Tongue (tissue), 2 donors: ENCODE measurements around the gene CDH15. TPM values are rescaled to one million over a fixed set of nuclear protein-coding genes. Genes with fewer than 3 reads are reported as not detected.
"Not testable (repeated sequence)": the region's sequence is repeated elsewhere in the genome, so short reads cannot be mapped to it uniquely, and the experiment has no call there.

ENCODE experiments used
- DNase-seq: peaks from one replicate; pipeline ENCODE4 v3.0.0-alpha.2; 2015
- total RNA-seq: library from RNA; depleted of rRNA; stranded (reverse); fragments of >200 nt; gene quantifications from one replicate; pipeline ENCODE4 v1.2.3, GENCODE V29; 2014

CDH15 gene
- total RNA-seq, 1 donor from 2014 or later, result 72.0 TPM

DNA sequence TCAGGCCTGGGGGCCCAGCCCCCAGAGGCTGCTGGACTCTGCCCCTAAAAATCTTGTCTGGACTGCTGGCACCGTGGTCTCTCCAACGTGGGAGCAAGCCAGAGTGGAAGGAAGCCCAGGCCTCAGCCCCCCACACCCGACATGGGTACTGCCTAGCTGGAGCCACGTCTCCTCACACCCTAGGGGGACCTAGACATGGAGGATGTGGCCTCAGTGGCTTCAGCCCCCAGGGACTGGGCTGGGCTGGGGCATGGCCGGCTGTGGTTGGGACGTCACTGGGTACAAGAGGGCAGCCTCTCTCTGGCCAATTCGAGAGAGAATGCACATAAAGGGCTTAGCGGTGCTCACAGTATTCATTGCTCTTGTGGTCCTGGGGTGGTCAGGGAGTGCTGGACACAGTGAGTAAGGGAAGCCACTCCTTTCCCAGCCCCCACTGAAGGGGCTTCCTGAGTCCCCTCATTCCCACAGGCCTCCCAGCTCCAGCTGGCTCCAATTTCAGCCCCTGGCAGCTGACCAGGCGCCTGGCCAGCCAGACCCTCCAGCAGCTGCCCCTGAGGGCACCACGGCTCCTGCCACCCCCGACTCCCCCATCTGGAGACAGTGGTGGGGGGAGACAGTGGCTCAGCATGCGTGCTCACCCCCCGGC, 1.1 kb downstream of the CDH15 start:
- peak; percentile 81 for DNase-seq

DNA sequence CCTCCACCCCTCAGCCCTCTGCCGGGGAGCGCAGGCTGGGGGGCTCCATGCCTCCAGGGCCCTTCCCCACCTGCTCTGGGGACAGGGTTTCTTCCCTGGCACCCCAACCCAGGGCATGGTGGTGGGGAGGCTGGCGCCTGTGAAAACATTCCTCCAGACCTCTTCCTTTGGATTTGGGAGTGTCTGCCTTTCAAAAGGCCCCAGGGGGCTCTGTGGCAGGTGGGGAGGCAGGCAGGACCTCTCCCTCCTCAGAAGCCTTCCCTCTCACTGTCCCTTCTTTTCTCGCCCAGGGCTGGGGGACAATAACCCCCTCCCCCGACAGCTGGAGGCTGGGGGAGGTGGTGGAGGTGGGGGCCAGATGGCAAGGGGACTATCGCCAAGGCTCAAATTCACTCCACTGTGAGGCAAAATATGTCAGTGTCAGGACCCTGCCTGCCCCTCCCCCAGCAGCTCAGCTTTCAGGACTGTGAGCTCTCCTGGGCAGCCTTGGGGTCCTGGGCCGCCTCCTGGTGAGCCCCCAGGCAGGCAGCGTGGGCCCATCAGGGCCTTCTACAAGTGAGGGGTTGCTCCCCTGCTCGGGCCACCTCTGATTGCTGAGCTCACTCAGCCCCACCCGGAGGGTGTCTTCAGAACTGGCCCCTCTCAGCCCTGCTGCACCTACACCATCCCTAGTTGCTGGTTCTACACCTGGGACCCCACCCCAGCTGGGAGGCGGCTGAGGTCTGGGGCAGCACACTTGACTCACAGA, 1.8 kb downstream of the CDH15 start:
- peak; percentile 76 for DNase-seq

DNA sequence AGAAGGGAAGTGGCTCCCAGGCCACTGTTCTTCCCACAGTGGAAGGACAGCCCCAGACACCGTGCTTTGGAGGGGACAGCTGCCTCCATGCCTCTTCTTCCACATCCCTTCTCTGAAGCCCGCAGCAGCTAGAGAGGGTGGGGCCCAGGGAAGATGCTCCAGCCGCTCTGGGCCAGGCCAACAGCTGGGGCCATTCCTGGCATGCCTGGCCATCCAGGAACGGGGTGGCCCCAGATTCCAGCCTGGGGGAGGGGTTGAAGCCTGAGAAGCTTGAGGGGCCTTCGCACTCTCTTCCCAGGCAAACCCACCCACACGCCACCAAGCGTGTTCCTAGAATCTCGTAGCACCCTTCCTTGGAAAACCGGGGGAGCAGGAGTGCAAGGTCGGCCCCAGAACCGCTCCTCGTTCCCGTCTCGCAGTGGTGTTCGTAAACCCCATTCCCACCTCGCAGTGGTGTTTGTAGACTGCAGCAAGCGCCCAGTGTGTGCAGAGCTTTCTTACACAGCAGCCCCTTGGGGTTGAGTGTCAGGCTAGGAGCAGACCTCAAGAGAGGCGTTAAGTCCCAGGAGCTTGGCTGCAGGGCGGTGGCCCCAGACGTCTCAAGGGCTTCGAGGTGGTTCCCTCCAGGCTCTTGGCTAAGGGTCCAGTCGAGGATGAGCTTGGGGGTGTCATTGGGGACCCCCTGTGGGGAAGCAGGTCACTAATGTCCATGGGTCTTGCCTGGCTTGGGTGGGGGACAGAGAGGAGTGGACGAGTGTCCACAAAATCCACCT, 2.7 kb downstream of the CDH15 start:
- peak; percentile 88 for DNase-seq

DNA sequence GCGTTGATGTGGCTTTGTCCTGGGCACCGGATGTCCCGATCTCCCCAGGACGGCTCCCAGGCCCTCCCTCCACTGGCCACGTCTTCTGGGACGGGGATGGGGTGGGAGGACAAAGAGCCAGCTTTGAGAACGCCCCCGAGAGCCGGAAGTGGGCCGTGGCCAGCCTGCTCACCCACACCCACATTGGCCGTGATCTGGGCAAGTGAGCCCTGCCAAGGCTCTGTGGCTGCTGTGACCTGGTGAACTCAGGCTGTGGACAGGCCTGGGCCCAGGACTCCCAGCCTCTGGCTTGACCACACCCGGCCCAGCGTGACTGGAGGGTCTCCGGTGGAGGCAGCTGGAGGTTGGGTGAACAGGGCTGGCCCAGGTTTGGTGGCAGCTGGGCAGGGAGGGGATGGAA, 3.3 kb downstream of the CDH15 start:
- DNase-seq, result no peak

DNA sequence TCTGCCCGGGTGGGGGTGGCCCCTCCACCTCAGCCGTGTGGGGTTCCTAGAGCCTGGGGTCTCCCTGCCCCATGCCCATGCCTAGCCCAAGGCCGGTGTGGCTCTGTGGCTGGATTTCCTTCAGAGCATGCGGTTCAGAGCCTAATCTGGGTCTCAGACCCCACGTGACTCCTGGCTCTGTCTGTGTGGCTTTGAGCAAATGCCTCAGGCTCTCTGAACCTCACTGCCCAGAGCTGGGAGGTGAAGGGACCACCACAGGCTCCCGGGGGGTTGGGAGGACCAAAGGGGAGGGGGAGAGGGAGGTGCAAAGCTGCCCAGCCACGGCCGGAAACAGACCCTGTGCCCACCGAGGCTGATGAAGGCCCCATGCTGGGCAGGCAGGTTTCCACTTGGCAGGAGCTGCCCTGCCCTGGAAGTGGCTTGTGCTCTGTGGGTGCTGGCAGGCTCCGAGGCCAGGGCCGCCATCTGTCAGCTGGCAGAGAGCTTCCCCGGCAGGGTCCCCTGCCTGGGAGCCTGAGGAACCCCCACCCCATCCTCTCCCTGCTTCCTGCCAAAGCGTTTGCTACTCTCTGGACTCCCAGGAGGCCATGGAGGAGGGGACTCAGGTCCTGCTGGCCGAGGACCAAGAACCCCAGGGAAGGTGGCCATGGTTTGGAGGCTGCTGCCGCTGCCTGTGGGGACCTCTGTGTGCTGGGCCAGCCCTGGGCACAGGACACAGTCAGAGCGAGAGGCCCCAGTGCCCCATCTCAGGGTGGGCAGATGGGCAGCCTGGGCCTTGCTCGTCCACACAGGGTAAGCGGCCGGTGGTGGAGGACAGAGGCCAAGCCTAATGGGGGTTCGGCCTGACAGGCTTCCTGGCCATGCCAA, 4.0 kb downstream of the CDH15 start:
- peak; percentile 61 for DNase-seq

DNA sequence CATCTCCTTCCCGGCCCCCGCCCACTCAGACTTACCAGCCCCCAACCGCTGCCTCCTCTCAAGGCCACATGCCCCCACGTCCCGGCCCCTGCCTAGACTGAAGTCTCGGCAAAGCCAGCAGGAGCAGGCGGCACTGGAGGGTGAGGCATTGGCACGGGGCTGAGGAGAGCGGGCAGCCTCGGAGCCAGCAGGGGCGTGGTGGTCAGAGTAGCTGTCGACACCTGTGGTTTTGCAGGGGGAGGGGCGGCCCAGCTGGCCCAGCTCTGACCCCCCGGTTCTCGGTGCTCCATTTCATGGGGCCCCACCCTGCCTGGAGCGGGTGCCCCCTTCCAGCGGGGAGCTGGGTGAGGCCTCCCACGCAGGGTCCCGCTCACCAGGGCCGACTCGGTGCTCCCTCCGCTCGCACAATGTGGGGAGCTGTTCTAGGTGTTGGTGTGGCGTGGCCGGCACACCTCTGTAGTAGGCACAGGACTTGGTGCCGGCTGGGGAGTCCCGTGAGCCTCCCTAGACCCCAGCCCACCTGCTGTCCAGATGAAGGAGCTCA, 4.7 kb downstream of the CDH15 start:
- DNase-seq, result peak; percentile 80

DNA sequence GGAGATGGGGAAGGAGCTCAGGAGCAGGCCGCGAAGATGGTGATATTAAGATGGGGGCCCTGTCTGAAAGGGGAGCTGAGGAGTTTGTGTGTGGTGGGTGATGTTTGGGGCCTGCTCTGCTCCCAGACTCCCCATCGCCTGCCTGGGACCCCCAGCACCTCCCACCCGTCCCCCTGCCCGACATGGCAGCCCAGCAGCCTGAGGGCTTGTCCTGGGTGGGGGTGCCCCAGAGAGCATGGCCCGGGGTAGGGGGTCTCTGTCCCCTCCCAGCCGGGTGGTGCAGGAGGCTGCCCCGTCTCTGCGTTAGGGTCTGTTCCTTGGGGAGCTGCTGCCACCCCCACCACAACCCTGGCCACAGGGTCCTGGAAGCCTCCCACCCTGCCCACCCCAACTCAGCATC, 5.2 kb downstream of the CDH15 start:
- no peak for DNase-seq

DNA sequence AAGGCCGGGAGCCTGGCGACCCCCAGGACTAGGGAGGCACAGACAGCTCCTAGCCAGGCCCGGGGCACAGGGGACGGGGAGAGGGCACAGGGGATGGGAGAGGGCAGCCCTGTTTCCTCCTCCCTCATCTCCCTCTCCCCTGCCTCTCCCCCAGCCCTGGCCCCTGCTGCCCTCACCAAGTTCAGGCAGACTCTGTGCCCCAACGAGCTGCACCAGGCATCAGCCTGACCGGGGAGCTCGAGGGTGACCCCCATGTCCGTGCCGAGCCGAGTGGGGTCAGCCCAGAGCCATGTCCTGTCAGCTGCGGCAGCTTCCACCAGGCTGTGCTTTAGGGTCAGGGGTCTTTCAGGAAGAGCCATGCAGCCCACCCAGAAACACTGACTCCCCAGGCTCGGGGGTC, 6.0 kb downstream of the CDH15 start:
- DNase-seq, result no peak

DNA sequence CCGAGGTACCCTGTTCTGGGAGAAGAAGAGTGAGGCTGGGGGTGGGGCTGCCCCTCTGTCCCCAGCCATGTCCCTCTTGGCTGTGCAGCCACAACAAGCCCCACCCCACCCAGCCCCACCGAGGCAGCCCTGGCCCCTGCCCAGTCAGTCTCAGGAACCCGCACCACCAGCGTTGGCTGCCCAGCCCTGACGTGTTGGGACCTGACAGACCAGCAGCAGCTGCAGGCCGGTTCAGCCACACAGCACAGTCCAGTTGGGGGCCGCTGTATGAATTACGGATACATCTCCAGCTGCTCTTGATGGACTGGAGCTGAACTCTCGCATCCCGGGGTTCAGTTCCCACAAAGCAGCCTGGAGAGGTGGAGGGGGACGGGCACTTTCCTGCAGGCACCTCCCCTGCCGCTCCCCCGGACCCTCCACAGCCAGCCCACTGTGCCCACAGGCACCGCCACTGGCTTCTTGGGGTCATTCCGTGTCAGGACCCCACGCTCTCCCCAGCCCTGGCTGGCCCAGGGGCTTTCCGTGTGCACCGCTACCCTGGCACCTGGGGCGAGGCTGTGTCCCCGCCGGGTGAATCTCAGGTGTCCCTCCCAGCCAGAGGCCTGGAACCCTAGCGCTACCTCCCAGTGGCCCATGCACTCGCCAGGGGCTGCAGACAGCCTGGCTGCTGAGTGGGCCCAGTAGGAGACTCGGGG, 7.1 kb downstream of the CDH15 start:
- no peak for DNase-seq

DNA sequence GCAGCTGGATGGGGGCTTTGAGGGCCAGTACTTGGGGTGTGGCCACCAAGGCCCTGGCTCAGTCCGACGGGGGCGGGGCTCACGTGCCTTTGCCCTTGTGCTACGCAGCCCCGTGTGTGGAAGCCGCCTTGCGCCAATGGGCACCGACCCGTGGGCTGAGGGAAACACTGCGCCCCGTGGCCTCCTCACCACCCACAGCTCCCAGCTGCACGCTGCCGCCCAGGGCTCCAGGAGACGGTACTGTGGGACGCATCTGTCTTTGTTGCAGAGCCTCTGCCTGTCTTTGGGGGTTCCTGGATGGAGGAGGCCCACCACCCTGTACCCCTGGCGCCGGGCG, 7.6 kb downstream of the CDH15 start:
- DNase-seq, result no peak

DNA sequence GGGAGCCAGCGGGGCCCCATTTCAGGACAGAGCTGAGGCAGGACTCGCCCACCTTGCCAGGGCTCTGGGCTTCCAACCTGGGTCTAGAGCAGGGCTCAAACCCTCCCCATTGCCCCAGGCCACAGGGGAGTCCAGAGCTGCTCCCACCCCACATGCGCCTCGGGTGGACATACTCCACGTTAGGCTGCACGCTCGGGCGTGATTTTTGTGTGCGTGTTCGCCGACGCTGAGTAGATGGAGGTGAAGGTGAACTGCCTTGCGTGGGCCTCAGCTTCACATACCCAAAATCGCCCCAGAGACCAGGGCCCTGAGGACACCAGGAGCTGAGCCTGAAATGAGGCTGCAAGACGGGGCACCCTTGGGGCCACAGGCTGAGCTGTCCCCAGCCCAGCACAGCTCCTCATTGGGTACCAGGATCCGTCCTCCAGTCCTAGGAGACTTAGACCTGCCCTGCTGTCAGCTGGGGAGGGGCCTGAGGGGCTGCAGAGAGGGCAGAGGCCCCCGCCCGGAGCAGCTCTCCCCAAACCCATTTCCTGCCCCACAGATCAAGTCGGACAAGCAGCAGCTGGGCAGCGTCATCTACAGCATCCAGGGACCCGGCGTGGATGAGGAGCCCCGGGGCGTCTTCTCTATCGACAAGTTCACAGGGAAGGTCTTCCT, 8.2 kb downstream of the CDH15 start:
- no peak for DNase-seq

DNA sequence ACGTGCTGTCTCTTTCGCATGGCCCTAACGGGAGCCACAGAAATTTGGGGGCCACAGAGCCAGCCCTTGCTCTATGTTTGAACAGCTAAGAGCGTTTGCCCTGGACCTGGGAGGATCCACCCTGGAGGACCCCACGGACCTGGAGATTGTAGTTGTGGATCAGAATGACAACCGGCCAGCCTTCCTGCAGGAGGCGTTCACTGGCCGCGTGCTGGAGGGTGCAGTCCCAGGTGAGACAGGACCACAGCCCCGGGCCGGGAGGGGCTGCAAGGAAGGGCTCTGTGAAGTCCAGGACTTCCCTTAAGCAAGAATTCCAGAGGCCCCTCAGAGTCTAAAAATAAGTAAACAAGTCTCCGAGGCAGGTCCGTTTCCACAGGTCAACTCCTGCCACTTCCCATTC, 11.9 kb downstream of the CDH15 start:
- DNase-seq, result no peak

DNA sequence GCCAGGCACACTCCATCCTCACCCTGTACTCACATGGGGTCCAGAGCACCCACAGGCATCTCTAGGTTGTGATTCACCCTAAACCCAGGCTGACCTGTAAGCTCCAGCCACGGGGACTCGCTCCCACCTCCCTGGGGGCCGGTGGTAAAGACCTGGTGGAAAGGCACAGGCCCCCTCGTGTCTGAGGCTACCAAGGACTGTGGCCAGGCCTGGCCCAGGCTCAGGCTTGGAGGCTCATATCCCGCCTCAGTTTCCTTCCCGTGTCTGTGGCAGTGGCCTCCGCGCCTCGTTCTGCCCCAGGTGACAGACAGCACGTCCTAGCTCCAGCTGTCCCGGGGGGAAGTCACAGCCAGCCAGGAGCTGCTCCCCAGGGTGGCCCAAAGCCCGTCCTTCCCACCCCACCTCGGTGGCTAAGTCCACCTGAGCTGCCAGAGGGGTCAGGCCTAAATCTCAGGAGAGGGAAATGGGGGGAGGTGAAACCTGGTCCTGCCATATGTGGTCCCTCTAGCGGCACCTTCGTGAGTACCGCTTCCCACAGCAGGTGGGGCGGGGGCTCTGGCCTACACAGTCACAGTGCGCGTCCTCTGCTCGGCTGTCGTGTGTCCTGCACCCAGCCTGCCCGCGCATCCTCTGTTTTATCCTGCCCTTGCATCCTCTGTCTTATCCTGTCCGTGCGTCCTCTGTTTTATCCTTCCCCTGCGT, 12.6 kb downstream of the CDH15 start:
- DNase-seq, result no peak

DNA sequence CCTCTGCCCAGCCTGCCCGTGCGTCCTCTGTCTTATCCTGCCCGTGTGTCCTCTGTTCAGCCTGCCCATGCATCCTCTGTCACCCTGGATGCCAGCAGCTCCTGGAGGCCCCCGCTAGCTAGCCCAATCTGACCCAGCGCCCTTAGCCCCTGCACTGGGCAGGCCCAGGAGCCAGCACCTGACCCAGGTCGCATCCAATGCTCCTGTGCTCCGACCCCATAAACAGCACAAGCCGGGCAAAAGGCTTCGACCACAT, 13.1 kb downstream of the CDH15 start:
- no peak for DNase-seq

DNA sequence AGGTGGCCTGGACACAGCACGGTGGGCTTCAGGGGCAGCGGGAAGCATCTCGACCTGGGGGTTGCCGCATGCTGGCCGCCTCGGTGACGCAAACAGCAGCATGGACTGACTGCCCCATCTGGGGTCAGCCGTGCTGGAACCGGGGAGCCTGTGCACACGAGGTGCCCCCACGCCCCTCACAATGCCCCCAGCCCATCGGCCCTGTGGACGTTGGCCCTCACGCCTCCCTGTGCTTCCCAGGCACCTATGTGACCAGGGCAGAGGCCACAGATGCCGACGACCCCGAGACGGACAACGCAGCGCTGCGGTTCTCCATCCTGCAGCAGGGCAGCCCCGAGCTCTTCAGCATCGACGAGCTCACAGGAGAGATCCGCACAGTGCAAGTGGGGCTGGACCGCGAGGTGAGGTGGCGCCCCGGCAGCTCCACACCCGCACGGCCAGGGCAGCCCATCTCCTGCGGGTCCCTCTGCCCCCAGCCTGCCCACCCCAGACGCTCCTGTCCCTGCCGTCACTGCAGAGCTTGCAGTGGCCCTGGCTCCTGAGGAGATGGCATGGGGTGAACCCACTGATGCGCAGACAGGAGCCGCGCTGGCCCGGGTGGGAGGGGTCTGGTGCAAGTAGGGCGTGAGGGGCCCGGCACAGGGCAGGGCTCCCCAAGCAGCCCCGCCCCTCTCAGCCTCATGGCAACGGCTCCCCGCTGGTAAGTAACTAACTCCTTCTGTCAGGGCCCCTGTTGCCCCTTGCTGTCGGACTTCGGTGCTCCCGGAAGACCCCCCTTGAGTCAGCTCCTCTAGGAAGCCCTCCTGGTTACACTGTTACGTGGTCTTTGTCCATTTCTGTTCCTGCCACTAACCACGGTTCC, 13.6 kb downstream of the CDH15 start:
- DNase-seq, result peak; percentile 71

DNA sequence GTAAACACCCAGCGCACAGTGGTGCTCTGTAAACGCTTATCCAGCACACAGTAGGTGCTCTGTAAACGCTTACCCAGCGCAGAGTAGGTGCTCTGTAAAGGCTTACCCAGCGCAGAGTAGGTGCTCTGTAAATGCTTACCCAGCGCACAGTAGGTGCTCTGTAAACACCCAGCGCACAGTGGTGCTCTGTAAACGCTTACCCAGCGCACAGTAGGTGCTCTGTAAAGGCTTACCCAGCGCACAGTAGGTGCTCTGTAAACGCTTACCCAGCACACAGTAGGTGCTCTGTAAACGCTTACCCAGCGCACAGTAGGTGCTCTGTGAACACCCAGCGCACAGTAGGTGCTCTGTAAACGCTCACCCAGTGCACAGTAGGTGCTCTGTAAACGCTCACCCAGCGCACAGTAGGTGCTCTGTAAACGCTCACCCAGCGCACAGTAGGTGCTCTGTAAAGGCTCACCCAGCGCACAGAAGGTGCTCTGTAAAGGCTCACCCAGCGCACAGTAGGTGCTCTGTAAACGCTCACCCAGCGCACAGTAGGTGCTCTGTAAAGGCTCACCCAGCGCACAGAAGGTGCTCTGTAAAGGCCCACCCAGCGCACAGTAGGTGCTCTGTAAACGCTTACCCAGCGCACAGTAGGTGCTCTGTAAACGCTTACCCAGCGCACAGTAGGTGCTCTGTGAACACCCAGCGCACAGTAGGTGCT, 14.5 kb downstream of the CDH15 start:
- not testable (repeated sequence) for DNase-seq

DNA sequence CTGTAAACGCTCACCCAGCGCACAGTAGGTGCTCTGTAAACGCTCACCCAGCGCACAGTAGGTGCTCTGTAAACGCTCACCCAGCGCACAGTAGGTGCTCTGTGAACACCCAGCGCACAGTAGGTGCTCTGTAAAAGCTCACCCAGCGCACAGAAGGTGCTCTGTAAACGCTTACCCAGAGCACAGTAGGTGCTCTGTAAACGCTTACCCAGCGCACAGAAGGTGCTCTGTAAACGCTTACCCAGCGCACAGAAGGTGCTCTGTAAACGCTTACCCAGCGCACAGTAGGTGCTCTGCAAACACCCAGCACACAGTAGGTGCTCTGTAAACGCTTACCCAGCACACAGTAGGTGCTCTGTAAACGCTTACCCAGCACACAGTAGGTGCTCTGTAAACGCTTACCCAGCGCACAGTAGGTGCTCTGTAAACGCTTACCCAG, 15.1 kb downstream of the CDH15 start:
- not testable (repeated sequence) for DNase-seq

DNA sequence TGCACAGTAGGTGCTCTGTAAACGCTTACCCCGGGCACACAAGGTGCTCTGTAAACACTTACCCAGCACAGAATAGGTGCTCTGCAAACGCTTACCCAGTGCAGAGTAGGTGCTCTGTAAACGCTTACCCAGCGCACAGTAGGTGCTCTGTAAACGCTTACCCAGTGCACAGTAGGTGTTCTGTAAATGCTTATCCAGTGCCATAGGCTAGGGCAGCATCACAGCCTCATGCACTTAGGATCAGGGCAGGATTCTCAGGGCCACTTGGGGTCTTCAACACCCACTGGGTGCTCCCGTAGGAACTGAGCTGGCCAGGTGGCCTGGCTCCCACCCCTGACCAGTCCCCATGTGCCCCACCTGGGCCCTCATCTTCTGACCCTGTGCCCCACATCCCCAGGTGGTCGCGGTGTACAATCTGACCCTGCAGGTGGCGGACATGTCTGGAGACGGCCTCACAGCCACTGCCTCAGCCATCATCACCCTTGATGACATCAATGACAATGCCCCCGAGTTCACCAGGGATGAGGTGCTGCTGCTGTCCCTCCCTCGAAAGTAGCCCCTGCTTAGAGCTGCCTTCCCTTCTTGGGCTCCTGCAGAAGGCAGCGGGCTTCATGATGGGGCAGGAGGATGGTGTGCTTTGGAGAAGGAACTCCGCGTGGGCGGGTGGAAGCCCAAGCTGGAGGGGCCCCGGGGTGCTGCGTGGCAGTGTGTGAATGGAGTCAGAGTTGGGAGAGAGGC, 15.7 kb downstream of the CDH15 start:
- DNase-seq, result no peak
